ENCODE measurements around the gene CEND1. TPM values are rescaled to one million over a fixed set of nuclear protein-coding genes. Genes with fewer than 3 reads are reported as not detected.

Gene CEND1
- 0.94 and 1.3 TPM in 2 replicates for total RNA-seq

DNA sequence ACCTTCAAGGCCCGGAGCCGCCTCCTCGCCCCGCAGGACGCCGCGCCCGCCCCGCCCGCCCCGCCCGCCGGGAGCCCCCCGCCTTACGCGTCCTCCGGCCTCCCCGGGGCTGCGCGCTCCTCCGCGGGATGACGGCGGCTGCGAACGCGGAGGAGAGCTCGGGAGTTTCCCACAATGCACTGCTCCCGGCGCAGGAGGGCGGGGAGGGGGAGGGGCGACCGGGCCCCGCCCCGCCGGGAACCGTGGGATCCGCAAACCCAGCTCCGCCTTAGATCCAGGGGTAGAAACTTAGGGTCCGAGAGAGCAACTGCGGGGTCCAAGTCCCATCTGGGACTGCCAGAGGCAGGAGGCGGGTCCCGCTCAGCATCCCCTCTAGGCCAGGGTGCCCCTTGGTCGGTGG, at the start of gene CEND1:
Gene CEND1 (minus strand): TSS at position 148 of the 400 bp plus-strand sequence. CDS start 1,514 bp downstream, outside the sequence.

DNA sequence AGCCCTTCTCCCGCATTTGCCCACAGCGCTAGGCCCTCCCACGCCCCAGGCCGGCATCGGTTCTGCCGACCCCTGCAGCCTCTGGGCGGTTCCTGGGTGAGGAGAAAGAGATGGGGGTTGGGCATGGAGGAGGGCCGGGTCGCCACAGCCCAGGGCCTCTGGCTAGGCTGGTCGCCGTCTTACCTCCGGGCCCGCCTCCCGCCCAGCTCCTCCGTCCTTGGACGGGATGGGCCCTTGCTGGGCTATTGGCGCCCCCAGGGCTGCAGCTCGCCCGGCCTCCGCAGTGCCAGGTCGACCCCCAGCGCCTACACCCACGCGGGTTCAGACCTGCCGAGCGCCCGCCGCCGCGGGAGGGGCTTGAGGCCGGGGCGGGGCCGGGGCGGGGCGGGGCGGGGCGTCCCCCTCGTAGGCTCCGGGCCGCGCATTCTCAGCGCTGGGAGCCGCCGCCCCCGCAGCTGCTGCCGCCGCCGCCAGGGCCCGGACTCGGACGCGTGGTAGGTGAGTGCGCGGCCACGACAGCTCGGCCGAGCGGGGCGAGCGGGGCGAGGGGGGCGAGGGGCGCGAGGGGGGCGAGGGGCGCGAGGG, 42.7 kb upstream of the CEND1 start, which contains the start of gene CD151:
Gene CD151 (plus strand): TSS at position 424 of the 585 bp plus-strand sequence. CDS start 3,118 bp downstream, outside the sequence.

DNA sequence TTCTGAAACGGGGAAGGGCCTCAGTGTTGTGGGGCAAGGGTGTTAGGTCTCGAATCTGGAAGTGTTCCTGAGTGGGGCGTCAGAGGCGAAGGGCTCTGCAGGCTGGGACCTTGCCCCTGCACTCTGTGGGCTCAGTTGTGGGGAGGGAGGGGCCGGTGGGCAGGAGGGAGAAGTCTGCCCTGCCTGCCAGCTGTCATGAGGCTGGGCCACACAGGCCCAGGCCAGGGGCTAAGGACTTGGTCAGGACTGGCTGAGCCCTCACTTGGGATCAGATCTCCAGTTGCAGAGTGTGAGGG, 38.0 kb upstream of the CEND1 start, which contains the start of gene CRACR2B:
Gene CRACR2B (plus strand): TSS at position 23 of the 296 bp plus-strand sequence. CDS start 689 bp downstream, outside the sequence.

DNA sequence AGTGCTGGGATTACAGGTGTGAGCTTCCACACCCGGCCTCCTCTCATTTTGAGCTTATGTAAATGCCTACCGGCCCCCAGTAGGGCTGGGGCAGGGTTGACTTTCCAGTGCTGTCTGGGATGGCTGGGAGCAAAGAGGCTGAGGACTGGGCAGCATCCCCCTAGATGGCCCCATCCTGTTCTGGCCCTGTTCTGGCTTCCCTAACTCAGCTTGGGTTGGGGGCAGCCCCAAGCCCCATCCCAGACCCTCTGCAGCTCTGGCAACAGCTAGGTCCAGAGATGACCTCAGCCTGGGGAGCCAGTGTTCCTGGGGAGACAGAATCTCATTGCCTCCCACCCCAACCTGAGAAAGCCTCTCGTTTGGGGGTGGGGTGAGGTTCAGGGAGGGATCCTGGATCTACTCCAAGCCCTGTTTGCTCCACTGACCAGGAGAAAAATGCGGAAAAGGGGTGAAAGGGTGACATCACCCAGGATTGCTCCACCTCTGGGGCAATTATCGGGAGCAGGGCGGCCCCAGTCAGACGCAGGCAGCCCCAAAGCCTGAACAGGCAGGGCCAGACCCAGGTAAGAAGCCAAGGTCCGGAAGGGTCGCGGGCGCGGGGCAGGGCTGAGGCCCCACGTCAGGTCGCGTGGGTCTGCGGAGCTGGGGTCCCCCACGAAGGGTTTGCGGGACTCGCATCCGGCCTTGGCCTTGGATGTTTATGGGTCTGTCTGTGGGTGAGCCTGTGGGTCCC, 28.7 kb upstream of the CEND1 start, which contains the start of gene PNPLA2:
Gene PNPLA2 (plus strand): TSS at position 519 of the 733 bp plus-strand sequence. CDS start 805 bp downstream, outside the sequence.

DNA sequence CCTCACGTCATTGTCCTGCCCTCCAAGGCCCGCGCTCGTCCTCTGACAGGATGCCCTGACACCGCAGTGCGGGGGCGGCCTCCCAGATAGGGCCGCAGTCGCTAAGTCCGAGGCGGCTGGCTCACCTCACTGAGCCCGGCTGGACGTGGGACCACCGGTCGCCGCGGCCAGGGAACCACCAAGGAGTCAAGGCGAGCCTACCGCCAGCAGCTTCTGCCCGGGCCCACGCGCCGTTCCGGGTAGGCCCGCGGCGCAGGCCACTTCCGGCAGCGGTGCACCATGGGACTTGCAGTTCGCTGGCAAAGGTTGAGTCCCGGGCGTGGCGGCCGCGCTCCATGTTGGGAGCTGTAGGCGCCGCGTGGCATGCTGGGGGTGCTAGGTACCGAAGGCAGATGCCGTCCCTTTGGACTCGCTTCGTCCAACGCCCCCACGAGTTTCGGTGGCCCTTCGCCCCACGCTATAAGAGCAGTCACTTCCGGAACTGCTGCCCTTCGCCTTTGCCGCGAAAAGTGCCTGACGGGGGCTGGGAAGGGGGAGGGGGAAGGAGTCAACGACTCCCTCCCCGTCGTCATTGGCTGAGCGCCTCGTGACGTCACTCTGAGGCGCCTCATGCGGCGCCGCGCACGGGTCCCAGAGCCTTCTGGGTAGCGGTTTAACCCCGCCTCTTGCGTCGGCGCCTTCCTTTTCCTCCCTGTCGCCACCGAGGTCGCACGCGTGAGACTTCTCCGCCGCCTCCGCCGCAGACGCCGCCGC, 19.6 kb upstream of the CEND1 start, which contains the start of gene RPLP2:
Gene RPLP2 (plus strand): TSS at position 681 of the 753 bp plus-strand sequence. CDS start 268 bp downstream, outside the sequence.

DNA sequence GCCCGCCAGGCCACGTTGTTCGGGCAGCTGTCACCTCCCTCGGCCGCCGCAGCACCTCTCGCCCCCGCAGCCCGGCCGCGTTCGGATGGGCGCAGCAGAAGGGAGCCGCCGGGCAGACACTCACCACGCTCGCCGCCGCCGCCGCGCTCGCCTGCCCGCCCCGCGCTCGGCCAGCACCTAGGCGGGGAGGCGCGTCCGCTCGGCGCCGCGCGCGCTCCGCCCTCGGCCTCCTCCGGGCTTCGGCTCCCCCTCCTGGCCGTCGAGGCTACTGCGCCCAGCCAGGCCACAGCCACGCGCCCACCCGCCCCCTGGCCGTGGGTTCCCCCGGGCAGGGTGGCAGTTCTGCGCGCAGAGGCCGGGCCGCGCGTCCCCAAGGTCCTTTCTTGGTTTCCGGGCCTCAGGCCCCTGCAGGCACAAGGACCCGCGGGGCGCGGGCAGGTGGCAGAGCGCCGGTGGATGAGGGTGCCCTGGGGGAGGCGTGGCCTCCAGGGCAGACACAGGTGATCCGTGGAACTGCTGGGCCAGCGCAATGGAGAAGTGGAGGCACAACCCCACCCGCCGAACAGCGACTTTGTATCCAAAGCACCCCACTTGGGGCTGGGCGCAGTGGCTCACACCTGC, 8.3 kb upstream of the CEND1 start, which contains the start of gene SLC25A22:
Gene SLC25A22 (minus strand): TSS at position 189 of the 621 bp plus-strand sequence. CDS start 3,275 bp downstream, outside the sequence.

DNA sequence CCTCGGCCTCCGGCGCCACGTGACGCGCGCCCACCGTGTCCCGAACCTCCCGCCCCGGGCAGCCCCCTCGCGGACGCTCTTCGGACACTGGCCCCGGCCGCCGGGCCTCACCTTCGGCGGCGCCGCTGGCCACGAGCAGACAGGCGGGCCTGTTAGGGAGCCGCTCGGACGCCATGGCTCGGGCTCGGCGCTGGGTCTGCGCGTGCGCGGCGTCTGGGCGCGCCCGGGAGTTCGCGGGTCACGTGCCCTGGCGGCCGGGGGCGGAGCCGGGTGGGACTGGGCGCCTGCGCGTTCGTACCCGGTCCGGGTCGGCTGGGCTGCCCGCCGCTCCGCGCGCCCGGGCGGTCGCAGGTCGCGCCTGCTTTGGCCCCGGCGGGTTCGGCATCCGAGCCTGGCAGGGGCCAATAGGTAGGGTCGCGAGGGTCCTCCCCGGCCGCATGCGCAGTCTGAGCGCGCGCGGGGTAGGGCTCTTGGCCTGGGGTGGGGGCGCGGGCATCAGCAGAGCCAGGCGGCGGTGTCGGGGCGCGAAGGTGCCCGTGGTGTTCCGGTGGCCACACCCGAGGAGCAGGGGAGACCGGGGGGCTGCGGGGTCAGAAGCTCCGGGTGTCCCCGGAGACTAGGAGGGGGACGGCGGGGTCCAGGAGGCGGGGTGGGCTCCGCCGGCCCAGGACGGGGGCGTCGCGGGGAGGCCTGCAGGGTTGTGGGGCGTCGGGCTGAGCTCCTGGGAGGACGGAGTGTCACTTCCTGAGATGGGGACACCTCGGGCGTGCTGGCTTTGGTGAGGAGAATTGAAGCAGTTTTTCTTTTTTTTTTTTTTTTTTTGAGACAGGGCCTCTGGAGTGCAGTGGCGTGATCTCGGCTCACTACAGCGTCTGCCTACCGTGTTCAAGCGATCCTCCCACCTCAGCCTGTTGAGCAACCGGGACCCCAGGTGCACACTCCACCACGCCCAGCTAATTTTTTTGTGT, 12.3 kb downstream of the CEND1 start, which contains the start of gene GATD1:
Gene GATD1 (minus strand): TSS at position 200 of the 968 bp plus-strand sequence. CDS start 25 bp downstream, at position 175.

DNA sequence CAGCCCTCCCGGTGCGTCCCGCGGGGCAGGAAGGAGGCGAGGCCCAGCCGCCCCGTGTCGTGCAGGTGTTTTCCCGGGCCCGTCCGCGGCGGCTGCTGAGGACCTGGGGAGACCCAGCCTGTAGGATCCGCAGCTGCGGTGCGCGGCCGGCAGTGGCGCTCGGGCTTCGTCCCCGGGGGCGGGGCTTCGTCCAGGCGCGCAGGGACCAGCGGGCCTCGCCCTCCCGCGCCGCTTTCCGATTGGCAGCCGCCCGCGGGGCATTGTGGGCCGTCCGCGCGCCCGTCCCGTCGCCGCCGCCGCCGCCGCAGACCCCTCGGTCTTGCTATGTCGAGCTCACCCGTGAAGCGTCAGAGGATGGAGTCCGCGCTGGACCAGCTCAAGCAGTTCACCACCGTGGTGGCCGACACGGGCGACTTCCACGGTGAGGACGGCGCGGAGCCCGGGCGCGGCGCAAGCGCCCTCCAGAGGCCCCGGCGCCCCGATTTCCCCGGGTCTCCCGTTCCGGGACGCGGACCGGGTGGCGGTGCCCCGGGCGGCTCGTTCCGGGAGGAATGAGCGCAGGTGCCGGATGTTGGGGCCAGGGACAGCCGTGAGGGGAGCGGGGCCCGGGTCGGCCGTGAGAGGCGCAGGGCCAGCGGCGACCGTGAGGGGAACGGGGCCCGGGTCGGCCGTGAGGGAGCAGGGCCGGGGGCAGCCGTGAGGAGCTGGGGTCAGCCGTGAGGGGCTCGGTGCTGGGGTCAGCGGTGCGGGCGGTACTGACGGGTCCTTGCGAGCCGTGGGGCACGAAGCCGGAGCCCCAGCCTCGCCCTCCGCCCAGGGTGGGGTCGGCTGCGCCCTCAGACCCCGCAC, 42.5 kb downstream of the CEND1 start, which contains the start of gene TALDO1:
Gene TALDO1 (plus strand): TSS at position 307 of the 849 bp plus-strand sequence. CDS start 18 bp downstream, at position 325.

Other genes with a start within 250 kb of the CEND1 start
- gene LMNTD2, start 229.4 kb downstream of the CEND1 start, total RNA-seq, result 0.60 and 0.70 TPM in 2 replicates
- 4.4 and 27.9 TPM in 2 replicates for gene RASSF7, start 229.1 kb downstream of the CEND1 start, total RNA-seq
- 14.8 and 16.9 TPM in 2 replicates for gene PHRF1, start 213.6 kb downstream of the CEND1 start, total RNA-seq
- 18.9 and 21.2 TPM in 2 replicates for gene IRF7, start 174.1 kb downstream of the CEND1 start, total RNA-seq
- not detected in 2 replicates for gene CDHR5, start 165.1 kb downstream of the CEND1 start, total RNA-seq
- not detected in 2 replicates for gene SCT, start 162.9 kb downstream of the CEND1 start, total RNA-seq
- gene DRD4, start 152.8 kb downstream of the CEND1 start, total RNA-seq, result not detected in 2 replicates
- 33.8 and 39.2 TPM in 2 replicates for gene DEAF1, start 94.9 kb downstream of the CEND1 start, total RNA-seq
- gene TMEM80, start 94.3 kb downstream of the CEND1 start, total RNA-seq, result 26.4 and 33.7 TPM in 2 replicates
- gene EPS8L2, start 83.9 kb downstream of the CEND1 start, total RNA-seq, result 18.2 and 19.9 TPM in 2 replicates
- gene TALDO1, start 42.6 kb downstream of the CEND1 start, total RNA-seq, result 105 and 133 TPM in 2 replicates
- 34.0 and 46.0 TPM in 2 replicates for gene GATD1, start 12.6 kb downstream of the CEND1 start, total RNA-seq
- 9.8 and 18.2 TPM in 2 replicates for gene SLC25A22, start 8.2 kb upstream of the CEND1 start, total RNA-seq
- 7.4 and 12.1 TPM in 2 replicates for gene PIDD1, start 15.1 kb upstream of the CEND1 start, total RNA-seq
- gene RPLP2, start 19.9 kb upstream of the CEND1 start, total RNA-seq, result 1,276 and 1,479 TPM in 2 replicates
- 32.1 and 37.1 TPM in 2 replicates for gene PNPLA2, start 28.8 kb upstream of the CEND1 start, total RNA-seq
- 0.70 and 3.3 TPM in 2 replicates for gene CRACR2B, start 37.8 kb upstream of the CEND1 start, total RNA-seq
- gene CD151, start 42.9 kb upstream of the CEND1 start, total RNA-seq, result 300 and 449 TPM in 2 replicates
- gene POLR2L, start 52.4 kb upstream of the CEND1 start, total RNA-seq, result 144 and 256 TPM in 2 replicates
- 282 and 332 TPM in 2 replicates for gene TSPAN4, start 52.8 kb upstream of the CEND1 start, total RNA-seq
- 88.0 and 91.3 TPM in 2 replicates for gene CHID1, start 120.7 kb upstream of the CEND1 start, total RNA-seq
- gene AP2A2, start 135.8 kb upstream of the CEND1 start, total RNA-seq, result 41.9 and 47.2 TPM in 2 replicates
- not detected in 2 replicates for gene MUC6, start 246.6 kb upstream of the CEND1 start, total RNA-seq